ENCODE results near the gene ZC3H15.
"Not testable (repeated sequence)": the region's sequence is repeated elsewhere in the genome, so short reads cannot be mapped to it uniquely, and the experiment has no call there.

Gene ZC3H15

GRCh38 chr2:186486651-186487647 is 889 bp downstream of the ZC3H15 start:
- in situ Hi-C loops (cut with HindIII; ENCODE audit: low sequenced_read_pairs) = no loop called here

- in situ Hi-C loops (cut with HindIII; ENCODE audit: low sequenced_read_pairs) = no loop called here
Observed at GRCh38 chr2:186493564-186494085, 7.6 kb downstream of the ZC3H15 start.

GRCh38 chr2:186496401-186496800 is 10.3 kb downstream of the ZC3H15 start:
- in situ Hi-C loops (cut with HindIII; ENCODE audit: low sequenced_read_pairs) = no loop called here

- in situ Hi-C loops (cut with HindIII; ENCODE audit: low sequenced_read_pairs) = no loop called here
Observed at GRCh38 chr2:186497928-186498327, 11.9 kb downstream of the ZC3H15 start.

GRCh38 chr2:186498834-186499233 is 12.8 kb downstream of the ZC3H15 start:
- in situ Hi-C loops (cut with HindIII; ENCODE audit: low sequenced_read_pairs) = no loop called here

- in situ Hi-C loops (cut with HindIII; ENCODE audit: low sequenced_read_pairs) = no loop called here
Observed at GRCh38 chr2:186503827-186504606, 18.0 kb downstream of the ZC3H15 start.

- in situ Hi-C loops (cut with HindIII; ENCODE audit: low sequenced_read_pairs) = loop anchor here (5.0 kb wide), 2 partner anchors 79 to 139 kb away; no protein-coding TSS in a partner anchor
Observed at GRCh38 chr2:186508263-186508662, 22.2 kb downstream of the ZC3H15 start.

GRCh38 chr2:186515376-186515775 is 29.3 kb downstream of the ZC3H15 start:
- in situ Hi-C loops (cut with HindIII; ENCODE audit: low sequenced_read_pairs) = no loop called here

- in situ Hi-C loops (cut with HindIII; ENCODE audit: low sequenced_read_pairs) = no loop called here
Observed at GRCh38 chr2:186516396-186516795, 30.3 kb downstream of the ZC3H15 start.

- in situ Hi-C loops (cut with HindIII; ENCODE audit: low sequenced_read_pairs) = no loop called here
Observed at GRCh38 chr2:186517090-186517489, 31.0 kb downstream of the ZC3H15 start.

- in situ Hi-C loops (cut with HindIII; ENCODE audit: low sequenced_read_pairs) = no loop called here
Observed at GRCh38 chr2:186518291-186518690, 32.2 kb downstream of the ZC3H15 start.

- in situ Hi-C loops (cut with HindIII; ENCODE audit: low sequenced_read_pairs) = no loop called here
Observed at GRCh38 chr2:186518945-186519344, 32.9 kb downstream of the ZC3H15 start.

GRCh38 chr2:186521570-186522153 is 35.6 kb downstream of the ZC3H15 start:
- in situ Hi-C loops (cut with HindIII; ENCODE audit: low sequenced_read_pairs) = not testable (repeated sequence)

GRCh38 chr2:186522450-186522849 is 36.4 kb downstream of the ZC3H15 start:
- in situ Hi-C loops (cut with HindIII; ENCODE audit: low sequenced_read_pairs) = no loop called here

- in situ Hi-C loops (cut with HindIII; ENCODE audit: low sequenced_read_pairs) = no loop called here
Observed at GRCh38 chr2:186523791-186524190, 37.7 kb downstream of the ZC3H15 start.

- in situ Hi-C loops (cut with HindIII; ENCODE audit: low sequenced_read_pairs) = no loop called here
Observed at GRCh38 chr2:186526281-186526680, 40.2 kb downstream of the ZC3H15 start.

GRCh38 chr2:186530314-186530713 is 44.3 kb downstream of the ZC3H15 start:
- in situ Hi-C loops (cut with HindIII; ENCODE audit: low sequenced_read_pairs) = no loop called here

GRCh38 chr2:186531257-186531775 is 45.3 kb downstream of the ZC3H15 start:
- in situ Hi-C loops (cut with HindIII; ENCODE audit: low sequenced_read_pairs) = no loop called here

- in situ Hi-C loops (cut with HindIII; ENCODE audit: low sequenced_read_pairs) = no loop called here
Observed at GRCh38 chr2:186532891-186533290, 46.8 kb downstream of the ZC3H15 start.

GRCh38 chr2:186533717-186534116 is 47.7 kb downstream of the ZC3H15 start:
- in situ Hi-C loops (cut with HindIII; ENCODE audit: low sequenced_read_pairs) = no loop called here

GRCh38 chr2:186534406-186534805 is 48.3 kb downstream of the ZC3H15 start:
- in situ Hi-C loops (cut with HindIII; ENCODE audit: low sequenced_read_pairs) = no loop called here
